AG10803 (cell line): ENCODE data around the gene OGFRL1.

ENCODE experiments used
- DNase-seq: peaks from one replicate; pipeline ENCODE4 v3.0.0; 2010; ENCODE audit warnings: low read depth
- H3K4me3 ChIP-seq: 2 replicates; pipeline ENCODE4 v1.5.1; 2011; ENCODE audit warnings: mild to moderate bottlenecking, low read length, control low read depth
- TF ChIP-seq, protein P1 (sequence below): conservative IDR thresholded peaks from 2 replicates; pipeline ENCODE4 v1.5.1; 2011; ENCODE audit warnings: mild to moderate bottlenecking, low read length, control low read depth, inconsistent platforms

The OGFRL1 gene

DNA sequence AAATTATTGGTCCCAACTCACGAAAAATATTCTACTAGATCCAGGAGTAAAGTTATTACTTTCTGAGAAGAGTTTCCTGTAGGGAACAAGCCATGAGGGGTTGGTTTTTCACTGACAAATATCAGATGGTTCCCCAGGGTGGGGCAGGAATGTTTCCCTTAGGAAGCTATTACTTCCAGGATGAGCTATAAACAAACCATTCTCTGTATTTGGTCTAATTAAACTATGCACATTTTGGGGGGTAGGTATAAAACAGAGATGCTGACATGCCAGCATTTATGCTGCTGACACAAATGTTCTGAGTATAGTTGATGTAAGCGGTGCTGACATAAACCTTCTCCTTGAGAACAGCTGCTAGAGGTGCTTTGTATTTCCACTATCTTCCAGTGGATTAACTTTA is 54.2 kb downstream of the OGFRL1 start:
- DNase-seq = no peak
- TF ChIP-seq, protein P1, sequence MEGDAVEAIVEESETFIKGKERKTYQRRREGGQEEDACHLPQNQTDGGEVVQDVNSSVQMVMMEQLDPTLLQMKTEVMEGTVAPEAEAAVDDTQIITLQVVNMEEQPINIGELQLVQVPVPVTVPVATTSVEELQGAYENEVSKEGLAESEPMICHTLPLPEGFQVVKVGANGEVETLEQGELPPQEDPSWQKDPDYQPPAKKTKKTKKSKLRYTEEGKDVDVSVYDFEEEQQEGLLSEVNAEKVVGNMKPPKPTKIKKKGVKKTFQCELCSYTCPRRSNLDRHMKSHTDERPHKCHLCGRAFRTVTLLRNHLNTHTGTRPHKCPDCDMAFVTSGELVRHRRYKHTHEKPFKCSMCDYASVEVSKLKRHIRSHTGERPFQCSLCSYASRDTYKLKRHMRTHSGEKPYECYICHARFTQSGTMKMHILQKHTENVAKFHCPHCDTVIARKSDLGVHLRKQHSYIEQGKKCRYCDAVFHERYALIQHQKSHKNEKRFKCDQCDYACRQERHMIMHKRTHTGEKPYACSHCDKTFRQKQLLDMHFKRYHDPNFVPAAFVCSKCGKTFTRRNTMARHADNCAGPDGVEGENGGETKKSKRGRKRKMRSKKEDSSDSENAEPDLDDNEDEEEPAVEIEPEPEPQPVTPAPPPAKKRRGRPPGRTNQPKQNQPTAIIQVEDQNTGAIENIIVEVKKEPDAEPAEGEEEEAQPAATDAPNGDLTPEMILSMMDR = no peak
- H3K4me3 ChIP-seq = no peak overlapping the region

DNA sequence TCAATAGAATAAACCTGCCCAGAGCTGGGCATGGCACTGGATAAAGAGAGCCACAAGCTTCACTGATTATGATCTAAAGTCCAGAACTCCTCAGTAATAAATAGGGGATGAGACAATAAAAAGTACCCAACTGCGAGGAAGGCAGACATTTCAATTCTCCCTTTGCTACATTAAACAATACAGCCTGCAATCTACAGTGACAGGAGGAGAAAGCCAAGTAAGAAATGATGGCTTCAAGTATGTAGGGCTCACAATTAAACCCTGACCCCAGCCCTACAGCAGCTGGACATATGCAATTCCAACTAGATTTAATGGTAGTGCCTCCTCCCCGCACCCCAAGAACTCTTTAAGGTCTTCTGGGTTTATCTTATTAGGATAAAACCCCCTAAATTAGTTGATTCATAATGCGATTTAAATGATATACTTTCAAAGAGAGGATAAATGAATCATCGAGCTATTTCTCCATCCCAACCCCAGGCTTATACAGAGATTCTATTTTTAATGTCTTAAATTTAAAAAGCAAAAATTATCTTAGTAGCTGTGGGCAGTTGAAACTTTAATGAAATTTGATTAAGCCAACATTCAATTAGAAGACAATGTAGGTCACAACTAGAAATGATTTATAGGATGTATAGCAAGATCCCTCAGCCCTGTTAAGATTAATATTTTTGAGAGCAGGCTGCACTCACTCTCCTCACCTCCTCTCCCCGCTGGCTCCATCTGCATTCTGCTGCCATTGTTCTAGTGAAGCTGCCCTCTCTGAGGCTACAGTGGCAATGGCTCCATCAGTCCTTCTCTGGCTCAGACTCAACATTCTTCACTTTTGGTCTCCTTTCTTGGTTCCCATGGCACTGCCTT is 57.1 kb downstream of the OGFRL1 start:
- no peak for DNase-seq
- TF ChIP-seq, protein P1 = no peak
- H3K4me3 ChIP-seq = no peak overlapping the region

DNA sequence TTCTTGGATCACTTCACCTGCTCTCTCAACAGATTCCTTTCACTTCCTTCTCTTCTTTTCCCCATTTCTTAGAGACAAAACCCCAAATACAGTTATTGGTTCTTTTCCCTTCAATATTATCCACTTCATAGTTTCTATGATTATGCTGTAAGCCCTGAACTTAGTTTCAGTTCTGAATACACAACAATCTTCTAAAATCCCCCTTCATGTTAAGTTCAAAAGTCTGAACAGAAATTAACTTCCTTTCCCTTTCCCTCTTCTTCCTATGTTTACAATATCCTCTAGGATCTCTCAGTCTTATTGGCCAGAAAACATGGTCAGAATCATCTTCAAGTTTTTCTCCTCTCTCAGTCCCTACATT is 57.7 kb downstream of the OGFRL1 start:
- no peak for DNase-seq
- TF ChIP-seq, protein P1 = no peak

DNA sequence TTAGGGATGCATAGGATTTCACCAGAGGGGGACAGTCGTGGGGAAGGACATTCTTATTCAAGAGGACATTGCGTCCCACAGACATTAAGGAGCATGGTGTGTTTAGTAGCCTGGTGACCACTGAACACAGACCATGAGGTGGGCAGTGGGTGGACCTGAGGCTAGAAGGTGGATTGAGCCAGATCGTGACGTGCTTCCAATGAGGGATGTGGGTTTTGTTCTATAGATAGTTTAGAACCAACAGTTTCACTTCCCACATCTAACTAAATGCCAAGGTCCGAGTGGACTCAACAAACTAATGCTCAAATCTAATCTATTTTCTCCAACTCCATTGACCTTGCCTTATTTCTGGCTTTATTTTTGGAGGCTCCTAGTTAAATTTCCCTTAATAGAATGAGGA is 58.5 kb downstream of the OGFRL1 start:
- H3K4me3 ChIP-seq = no peak overlapping the region
- no peak for DNase-seq
- TF ChIP-seq, protein P1 = no peak

More for the DNA sequence above, 57.7 kb downstream of the OGFRL1 start:
- no peak overlapping the region for H3K4me3 ChIP-seq

DNA sequence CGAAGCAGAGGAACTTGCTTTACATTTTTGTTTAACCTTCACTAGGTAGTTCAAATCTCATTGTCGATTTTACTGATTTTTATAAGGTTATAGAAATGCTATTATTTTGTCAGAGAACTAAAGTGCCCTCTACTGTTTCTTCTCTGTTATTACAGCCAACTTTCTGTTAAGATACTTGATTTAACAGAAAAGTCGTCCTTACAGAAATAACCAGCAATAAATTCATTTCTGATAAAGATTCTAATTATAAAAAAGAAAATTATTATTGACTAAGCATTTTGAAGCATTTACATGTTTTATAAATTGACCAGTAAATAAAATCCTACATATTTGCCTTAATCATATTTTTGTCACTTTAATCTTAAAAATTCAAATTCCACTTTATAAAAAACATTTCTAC is 60.8 kb downstream of the OGFRL1 start:
- H3K4me3 ChIP-seq = no peak overlapping the region
- DNase-seq = peak; percentile 57
- TF ChIP-seq, protein P1 = peak; percentile 72

DNA sequence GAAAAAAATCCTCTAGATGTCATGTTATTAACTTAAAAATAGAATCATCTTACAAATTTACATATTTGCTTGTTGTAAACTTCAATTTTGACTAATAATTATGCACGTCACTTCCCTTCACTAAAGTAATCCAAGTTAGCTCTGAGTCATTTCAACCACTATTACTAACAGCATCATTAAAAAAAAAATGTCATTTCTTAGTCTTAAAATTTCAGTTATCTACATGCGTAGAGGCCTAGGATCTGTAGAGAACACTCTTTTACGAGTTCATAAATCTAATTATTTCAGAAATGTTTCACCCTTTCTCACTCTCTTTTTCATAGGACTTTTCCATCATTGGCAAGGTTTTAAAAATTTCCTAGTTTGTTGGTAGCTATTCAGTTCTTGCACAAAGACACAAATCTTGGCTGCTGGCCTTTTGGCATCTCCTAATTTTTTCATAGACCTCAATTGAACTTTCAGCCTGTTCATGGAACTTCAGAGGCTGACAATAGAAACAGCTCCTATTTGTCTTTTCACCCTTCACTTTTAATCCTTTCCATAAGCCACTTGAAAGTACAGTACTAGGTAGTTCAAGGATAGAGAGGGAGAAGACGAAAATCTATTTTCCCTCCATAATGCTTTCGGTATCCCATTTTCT is 61.5 kb downstream of the OGFRL1 start:
- TF ChIP-seq, protein P1 = no peak
- DNase-seq = peak; percentile 81
- no peak overlapping the region for H3K4me3 ChIP-seq

DNA sequence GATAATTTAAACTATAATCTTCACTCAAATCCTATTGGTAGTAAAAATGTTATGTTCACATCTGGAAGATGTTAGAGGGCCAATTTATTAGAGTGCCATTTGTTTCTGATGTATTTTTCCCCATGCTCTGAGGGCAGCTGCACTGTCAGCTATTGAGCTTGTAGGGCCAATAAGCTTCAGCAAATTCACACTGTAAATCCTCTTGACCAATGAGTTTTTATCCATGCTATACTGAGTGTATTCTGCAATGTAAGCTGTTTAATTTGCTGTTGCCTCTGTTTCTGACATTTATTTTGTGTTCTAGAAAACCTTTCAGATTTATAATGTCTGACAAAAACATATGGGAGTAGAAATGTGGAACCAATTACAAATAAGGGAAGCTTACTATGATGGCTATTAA is 62.6 kb downstream of the OGFRL1 start:
- TF ChIP-seq, protein P1 = no peak
- DNase-seq = peak; percentile 37
- H3K4me3 ChIP-seq = no peak overlapping the region
